Mucosa of stomach (tissue), 1 donor: ENCODE data around the gene ACLY.

Source experiments
- H3K27me3 ChIP-seq: one replicate; pipeline ENCODE4 v1.7.0; 2013; ENCODE audit warnings: mild to moderate bottlenecking, low read length; ENCODE audit not compliant: control insufficient read depth, insufficient read depth
- H3K36me3 ChIP-seq: one replicate; pipeline ENCODE4 v1.7.0; 2013; ENCODE audit warnings: low read length; ENCODE audit not compliant: control insufficient read depth, insufficient read depth
- H3K4me1 ChIP-seq: one replicate; pipeline ENCODE4 v1.7.0; 2013; ENCODE audit warnings: mild to moderate bottlenecking, low read length; ENCODE audit not compliant: control insufficient read depth, insufficient read depth
- H3K4me3 ChIP-seq: one replicate; pipeline ENCODE4 v1.7.0; 2013; ENCODE audit warnings: low read length
- H3K9ac ChIP-seq: one replicate; pipeline ENCODE4 v1.7.0; 2013; ENCODE audit warnings: mild to moderate bottlenecking, low read length, moderate library complexity
- H3K9me3 ChIP-seq: one replicate; pipeline ENCODE4 v1.7.0; 2013; ENCODE audit warnings: mild to moderate bottlenecking, low read length, moderate library complexity; ENCODE audit not compliant: control insufficient read depth
- donor health status: Pancreatic carcinoma.

ACLY gene

GRCh38 chr17:41918314-41919164, at the start of gene ACLY:
Gene ACLY, minus strand, starts transcription at chr17:41918951. Its CDS starts 5,078 bp downstream, at chr17:41913873.
- H3K36me3 ChIP-seq = no peaks in the 10 kb centered on the region
- H3K4me3 ChIP-seq = peak within 1 kb of the TSS; percentile 91
- H3K4me1 ChIP-seq = peaks cover 40% of the 10 kb centered on the region
- no peaks in the 10 kb centered on the region for H3K27me3 ChIP-seq
- peak within 1 kb of the TSS; percentile 92 for H3K9ac ChIP-seq
- no peaks in the 10 kb centered on the region for H3K9me3 ChIP-seq

DNA sequence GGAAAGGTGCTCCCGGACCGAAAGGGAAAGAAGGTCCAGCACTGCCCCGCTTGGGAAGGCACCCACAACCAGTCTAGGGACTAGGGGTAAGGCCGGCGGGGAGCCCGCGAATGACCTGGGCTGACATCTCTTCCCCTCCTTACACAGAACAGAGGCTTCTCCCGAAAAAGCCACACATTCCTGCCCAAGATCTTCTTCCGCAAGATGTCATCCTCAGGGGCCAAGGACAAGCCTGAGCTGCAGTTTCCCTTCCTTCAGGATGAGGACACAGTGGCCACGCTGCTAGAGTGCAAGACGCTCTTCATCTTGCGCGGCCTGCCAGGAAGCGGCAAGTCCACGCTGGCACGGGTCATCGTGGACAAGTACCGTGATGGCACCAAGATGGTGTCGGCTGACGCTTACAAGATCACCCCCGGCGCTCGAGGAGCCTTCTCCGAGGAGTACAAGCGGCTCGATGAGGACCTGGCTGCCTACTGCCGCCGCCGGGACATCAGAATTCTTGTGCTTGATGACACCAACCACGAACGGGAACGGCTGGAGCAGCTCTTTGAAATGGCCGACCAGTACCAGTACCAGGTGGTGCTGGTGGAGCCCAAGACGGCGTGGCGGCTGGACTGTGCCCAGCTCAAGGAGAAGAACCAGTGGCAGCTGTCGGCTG, 49.3 kb upstream of the ACLY start:
- H3K36me3 ChIP-seq = no peaks in the 10 kb centered on the region
- no peaks in the 10 kb centered on the region for H3K9me3 ChIP-seq
- H3K4me3 ChIP-seq = peak overlapping the region; percentile 32
- no peak overlapping the region for H3K9ac ChIP-seq
- H3K27me3 ChIP-seq = no peaks in the 10 kb centered on the region
- H3K4me1 ChIP-seq = peaks cover 24% of the 10 kb centered on the region

GRCh38 chr17:41967141-41967920, 48.6 kb upstream of the ACLY start:
- Histone ChIP-seq H3K9ac (peak overlapping the region; percentile 88), H3K4me3 (peak overlapping the region; percentile 32), H3K9me3 (no peaks in the 10 kb centered on the region), H3K36me3 (no peaks in the 10 kb centered on the region), H3K4me1 (peaks cover 24% of the 10 kb centered on the region), H3K27me3 (no peaks in the 10 kb centered on the region)

DNA sequence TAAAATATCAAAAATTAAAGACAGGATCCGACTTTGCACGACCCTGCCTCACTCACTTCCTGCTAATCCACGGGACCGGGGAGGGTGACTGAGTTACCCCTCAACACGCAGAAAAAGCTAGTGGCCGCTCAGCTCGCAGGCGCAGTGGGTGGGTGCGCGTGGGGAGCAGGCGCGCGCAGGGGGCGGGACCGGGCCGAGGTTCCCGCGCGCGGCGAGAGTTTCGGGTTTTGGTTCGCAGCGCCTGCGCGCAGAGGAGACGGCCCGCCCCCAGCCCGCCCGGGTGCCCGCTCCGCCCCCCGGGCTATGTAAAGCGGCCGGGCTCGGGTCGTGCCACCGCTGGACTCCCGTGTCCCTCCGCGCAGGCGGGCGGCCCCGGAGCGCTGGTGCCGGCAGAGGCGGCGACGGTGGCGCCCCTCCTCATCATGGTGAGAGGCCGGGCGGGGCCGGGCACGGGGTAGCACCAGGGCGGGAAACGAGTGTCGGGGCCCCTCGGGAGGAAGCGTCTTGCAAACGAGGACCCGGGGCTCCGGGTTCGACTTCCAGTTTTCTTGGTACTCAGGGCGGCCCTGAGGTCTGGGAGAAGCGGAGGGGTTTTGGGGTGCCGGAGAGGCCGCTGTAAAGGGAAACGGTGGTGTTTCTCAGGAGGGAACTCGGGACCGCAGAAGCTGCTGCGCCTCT, 47.9 kb upstream of the ACLY start, which contains the start of gene CNP:
Gene CNP, plus strand, starts transcription at position 333 of the 678 bp plus-strand sequence. Its CDS starts 90 bp downstream, at position 423.
- peak within 1 kb of the TSS; percentile 32 for H3K4me3 ChIP-seq
- no peaks in the 10 kb centered on the region for H3K36me3 ChIP-seq
- peaks cover 24% of the 10 kb centered on the region for H3K4me1 ChIP-seq
- H3K9me3 ChIP-seq = no peaks in the 10 kb centered on the region
- H3K27me3 ChIP-seq = no peaks in the 10 kb centered on the region
- H3K9ac ChIP-seq = peak within 1 kb of the TSS; percentile 88

DNA sequence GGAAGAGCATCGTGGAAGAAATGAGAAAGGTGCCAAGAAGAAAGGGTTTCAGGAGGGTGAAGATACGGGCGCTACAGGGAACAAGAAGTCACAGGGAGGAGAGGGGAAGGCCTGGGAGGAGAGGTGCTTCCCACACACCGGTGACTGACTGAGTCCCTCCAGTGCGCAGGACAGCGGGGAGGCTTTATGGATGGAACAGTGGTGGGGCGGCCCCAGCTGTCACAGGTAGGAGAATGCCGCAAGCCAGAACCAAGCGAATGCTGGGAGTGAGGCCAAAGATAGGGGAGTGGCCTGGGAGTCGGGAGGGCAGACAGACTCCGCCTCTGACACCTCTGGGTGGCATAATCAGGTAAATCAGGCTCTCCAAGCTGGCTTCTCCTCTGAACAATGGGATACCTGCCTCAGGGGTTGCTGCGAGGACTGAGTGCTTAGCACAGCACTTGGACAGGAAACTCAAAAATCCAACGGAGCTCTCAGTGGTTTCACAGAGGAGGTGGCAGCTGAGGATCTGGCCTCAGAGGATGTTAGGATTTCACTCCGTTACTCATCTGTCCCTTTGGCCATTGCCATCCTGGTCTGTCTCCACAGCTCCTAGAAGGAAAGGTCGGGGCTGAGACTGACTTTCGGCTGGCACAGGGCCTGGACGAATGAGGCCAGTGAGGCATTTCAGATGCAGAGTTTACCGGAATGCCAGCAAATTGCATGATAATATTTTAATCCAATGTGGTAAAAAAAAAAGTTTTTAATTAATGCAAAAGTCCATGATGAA, 47.1 kb upstream of the ACLY start:
- no peaks in the 10 kb centered on the region for H3K27me3 ChIP-seq
- H3K36me3 ChIP-seq = no peaks in the 10 kb centered on the region
- peaks cover 21% of the 10 kb centered on the region for H3K4me1 ChIP-seq
- H3K4me3 ChIP-seq = peak overlapping the region; percentile 32
- H3K9ac ChIP-seq = peak overlapping the region; percentile 49
- no peaks in the 10 kb centered on the region for H3K9me3 ChIP-seq

GRCh38 chr17:41962768-41963434, 44.1 kb upstream of the ACLY start:
- H3K27me3 ChIP-seq = no peaks in the 10 kb centered on the region
- H3K4me1 ChIP-seq = peaks cover 8% of the 10 kb centered on the region
- no peaks in the 10 kb centered on the region for H3K36me3 ChIP-seq
- no peak overlapping the region for H3K9ac ChIP-seq
- H3K4me3 ChIP-seq = no peak overlapping the region
- H3K9me3 ChIP-seq = no peaks in the 10 kb centered on the region

DNA sequence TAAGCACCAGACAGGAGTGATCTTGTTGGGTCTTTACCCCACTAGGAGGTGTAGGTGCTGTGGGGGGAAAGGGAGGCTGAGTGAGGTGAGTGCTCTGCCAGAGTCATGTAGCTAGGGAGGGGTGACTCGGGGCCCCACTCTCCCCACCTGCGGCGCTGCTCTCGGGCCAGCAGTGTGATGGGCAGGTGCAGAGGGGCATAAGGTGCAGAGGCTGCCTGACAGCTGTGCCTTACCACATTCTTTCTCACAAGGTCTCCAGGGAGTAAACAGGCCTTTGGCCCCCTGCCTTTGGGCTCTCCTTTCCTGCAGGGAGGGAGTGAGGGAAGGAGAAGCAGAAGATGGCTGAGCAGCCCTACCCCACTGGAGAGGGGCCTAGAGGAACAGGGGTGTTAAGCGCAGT, 43.4 kb upstream of the ACLY start:
- Histone ChIP-seq H3K36me3 (no peaks in the 10 kb centered on the region), H3K9ac (no peak overlapping the region), H3K4me1 (peaks cover 6% of the 10 kb centered on the region), H3K4me3 (no peak overlapping the region), H3K9me3 (no peaks in the 10 kb centered on the region), H3K27me3 (no peaks in the 10 kb centered on the region)

DNA sequence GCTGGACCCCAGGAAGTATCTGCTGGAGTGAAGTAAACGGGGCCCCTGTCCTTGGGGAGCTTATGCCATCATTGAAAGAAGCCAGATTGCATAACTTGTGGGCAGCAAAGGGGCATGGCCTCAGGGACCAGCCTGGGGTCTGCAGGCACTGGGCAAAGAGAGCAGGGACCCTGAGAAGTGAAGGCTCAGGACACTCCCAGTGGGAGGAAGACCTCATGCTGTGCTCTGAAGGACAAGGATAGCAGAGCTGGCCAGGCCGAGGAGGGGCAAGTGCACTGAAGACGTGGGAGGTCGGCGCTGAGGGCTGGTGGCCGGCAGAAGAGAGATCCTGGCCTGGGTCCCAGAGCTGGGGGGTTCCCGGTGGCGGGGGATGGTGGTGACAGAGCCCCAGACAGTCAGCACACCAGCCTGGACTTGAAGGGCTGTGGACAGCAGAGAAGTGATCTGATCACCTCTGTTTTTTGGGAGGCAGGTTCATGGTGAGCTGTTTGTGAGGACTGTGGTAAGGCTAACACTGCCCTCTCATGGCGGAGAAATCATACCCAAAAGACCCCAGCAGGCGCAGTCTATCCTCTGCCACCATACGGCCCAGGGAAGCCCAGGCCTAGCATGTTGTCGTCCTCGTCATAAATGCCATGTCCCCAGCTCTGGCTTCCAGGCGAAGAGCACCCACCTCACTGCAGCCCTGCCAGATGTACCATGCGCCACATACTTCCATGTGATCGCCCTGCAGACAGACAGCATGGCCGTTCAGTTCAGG, 40.8 kb upstream of the ACLY start:
- no peak overlapping the region for H3K4me3 ChIP-seq
- no peak overlapping the region for H3K9ac ChIP-seq
- H3K36me3 ChIP-seq = no peaks in the 10 kb centered on the region
- H3K27me3 ChIP-seq = no peaks in the 10 kb centered on the region
- H3K9me3 ChIP-seq = no peaks in the 10 kb centered on the region
- no peaks in the 10 kb centered on the region for H3K4me1 ChIP-seq

GRCh38 chr17:41959030-41959335, 40.2 kb upstream of the ACLY start:
- Histone ChIP-seq H3K4me3 (no peak overlapping the region), H3K9ac (no peak overlapping the region), H3K27me3 (no peaks in the 10 kb centered on the region), H3K36me3 (no peaks in the 10 kb centered on the region), H3K4me1 (no peaks in the 10 kb centered on the region), H3K9me3 (no peaks in the 10 kb centered on the region)

- Histone ChIP-seq H3K9ac (no peak overlapping the region), H3K4me3 (no peak overlapping the region), H3K4me1 (no peaks in the 10 kb centered on the region), H3K27me3 (no peaks in the 10 kb centered on the region), H3K36me3 (no peaks in the 10 kb centered on the region), H3K9me3 (no peaks in the 10 kb centered on the region)
Observed at GRCh38 chr17:41957869-41958439, 39.2 kb upstream of the ACLY start.
